AG09309 (cell line): ENCODE data around the gene CCND1.

ENCODE experiments used
- DNase-seq: peaks from one replicate; pipeline ENCODE4 v3.0.0-alpha.2; 2010; ENCODE audit warnings: low read depth
- H3K4me3 ChIP-seq: 2 replicates; pipeline ENCODE4 v1.5.1; 2011; ENCODE audit warnings: mild to moderate bottlenecking, low read depth, low read length, moderate library complexity; ENCODE audit not compliant: control insufficient read depth
- TF ChIP-seq, protein P1 (sequence below): IDR thresholded peaks from 2 replicates; pipeline ENCODE4 v1.5.1; 2011; ENCODE audit warnings: mild to moderate bottlenecking, low read depth, low read length, inconsistent platforms; ENCODE audit not compliant: insufficient read depth, control insufficient read depth; ENCODE audit errors: missing control alignments

Gene CCND1

DNA sequence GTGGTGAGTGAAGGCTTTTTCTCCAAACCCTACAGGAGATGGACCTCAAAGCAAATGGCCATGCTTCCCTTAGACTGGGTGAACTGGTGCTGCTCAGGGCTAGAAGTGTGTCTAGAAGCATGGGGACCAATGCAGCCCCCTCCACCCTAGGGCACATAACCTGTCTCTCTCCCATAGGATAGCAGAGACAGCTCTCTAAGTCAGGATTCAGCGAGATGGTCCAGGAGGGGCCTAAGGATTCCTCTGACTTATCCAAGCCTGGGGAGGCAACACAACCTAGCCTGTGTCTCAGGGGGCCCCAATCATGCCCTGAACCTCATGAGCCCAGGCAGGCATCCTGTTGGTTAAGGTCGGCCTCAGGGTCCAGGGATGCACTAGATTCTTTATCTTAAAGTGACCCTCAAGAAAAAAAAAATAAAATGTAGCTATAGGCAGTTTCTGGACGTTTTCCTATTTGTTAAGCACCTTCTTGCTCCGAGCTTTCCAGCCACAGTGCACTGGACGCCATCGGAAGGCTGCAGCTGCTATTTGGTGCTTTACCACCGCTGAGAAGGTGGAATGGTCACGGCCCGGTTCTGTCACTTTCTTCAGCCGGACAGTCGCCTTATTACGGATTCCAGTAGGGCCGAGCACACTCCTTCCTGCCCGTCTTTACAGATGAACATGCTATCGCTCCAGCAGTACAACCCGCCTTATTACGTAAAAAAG is 5.0 kb upstream of the CCND1 start:
- TF ChIP-seq, protein P1, sequence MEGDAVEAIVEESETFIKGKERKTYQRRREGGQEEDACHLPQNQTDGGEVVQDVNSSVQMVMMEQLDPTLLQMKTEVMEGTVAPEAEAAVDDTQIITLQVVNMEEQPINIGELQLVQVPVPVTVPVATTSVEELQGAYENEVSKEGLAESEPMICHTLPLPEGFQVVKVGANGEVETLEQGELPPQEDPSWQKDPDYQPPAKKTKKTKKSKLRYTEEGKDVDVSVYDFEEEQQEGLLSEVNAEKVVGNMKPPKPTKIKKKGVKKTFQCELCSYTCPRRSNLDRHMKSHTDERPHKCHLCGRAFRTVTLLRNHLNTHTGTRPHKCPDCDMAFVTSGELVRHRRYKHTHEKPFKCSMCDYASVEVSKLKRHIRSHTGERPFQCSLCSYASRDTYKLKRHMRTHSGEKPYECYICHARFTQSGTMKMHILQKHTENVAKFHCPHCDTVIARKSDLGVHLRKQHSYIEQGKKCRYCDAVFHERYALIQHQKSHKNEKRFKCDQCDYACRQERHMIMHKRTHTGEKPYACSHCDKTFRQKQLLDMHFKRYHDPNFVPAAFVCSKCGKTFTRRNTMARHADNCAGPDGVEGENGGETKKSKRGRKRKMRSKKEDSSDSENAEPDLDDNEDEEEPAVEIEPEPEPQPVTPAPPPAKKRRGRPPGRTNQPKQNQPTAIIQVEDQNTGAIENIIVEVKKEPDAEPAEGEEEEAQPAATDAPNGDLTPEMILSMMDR = no peak
- DNase-seq = no peak
- H3K4me3 ChIP-seq = peak overlapping the region; percentile 0

GRCh38 chr11:69636512-69637197 is 4.3 kb upstream of the CCND1 start:
- H3K4me3 ChIP-seq = peak overlapping the region; percentile 35

DNA sequence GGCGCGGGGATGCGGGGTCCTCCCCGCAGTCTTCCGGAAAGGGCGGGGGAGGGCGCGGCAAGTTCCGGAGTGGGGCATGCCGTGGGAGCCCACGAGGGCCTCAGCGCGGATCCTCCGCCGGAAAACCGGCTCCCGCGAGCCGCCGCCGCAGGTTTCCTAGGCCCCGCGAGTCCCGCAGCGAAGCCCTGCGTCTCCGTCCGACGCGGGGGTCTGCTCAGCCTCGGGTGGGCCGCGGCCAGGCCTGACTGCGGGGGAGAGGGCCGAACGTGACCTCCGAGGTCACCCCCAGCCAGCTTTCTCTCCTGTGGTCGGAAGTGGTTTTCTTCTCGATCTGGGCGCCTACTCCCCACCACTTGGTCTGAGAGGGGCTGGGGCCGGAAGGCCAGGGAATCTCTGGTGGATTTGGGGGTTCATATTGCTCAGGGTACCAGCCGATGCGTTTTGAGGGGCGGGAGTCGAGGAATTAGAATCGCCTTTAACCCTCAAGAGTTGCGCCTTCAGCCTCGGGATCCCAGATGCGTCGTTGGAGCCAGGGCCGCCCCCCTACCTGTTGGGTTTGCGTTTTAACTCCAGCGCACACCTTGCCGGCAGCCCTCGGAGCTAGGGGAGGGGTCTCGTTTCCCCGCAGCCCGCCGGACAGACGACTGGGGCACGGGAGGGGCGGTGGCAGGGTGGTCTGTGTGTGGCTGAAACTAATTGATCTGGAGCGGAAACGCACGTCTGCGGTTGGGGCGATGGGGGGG is 3.6 kb upstream of the CCND1 start:
- TF ChIP-seq, protein P1 = no peak
- no peak for DNase-seq
- H3K4me3 ChIP-seq = peak overlapping the region; percentile 73

More at GRCh38 chr11:69636512-69637197, 4.3 kb upstream of the CCND1 start:
- peak; percentile 57 for DNase-seq
- TF ChIP-seq, protein P1 = no peak

- TF ChIP-seq, protein P1 = no peak
- DNase-seq = no peak
- H3K4me3 ChIP-seq = peak overlapping the region; percentile 73
These were observed 2.8 kb upstream of the CCND1 start for GRCh38 chr11:69637941-69638871.

DNA sequence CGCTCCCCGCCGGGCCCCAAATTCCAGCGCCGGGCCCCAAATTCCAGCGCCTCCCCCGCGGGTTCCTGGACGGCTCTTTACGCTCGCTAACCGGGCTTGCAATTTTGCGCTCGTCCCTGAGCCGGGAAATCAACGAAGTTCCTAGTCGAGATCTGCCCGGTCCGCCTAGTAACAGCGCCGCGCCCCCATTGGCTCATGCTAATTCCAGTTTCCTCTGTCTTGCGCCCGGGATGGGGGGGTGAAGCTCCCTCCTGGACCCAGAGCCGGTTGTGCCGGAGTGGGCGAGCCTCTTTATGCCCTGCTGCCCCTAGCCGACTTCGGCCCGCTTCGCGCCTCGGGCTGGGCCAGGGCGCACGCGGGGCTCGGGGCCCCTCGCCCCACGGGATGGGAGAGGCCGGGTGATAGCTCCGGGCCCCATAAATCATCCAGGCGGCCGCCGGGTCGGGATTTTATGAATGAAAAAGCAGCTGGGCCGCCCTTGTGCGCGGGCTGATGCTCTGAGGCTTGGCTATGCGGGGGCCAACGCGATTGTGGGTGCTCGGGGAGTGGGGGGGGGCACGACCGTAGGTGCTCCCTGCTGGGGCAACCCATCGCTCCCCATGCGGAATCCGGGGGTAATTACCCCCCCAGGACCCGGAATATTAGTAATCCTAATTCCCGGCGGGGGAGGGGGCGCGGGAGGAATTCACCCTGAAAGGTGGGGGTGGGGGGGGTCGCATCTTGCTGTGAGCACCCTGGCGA is 1.8 kb upstream of the CCND1 start:
- H3K4me3 ChIP-seq = peak overlapping the region; percentile 73
- TF ChIP-seq, protein P1 = no peak
- peak; percentile 89 for DNase-seq

DNA sequence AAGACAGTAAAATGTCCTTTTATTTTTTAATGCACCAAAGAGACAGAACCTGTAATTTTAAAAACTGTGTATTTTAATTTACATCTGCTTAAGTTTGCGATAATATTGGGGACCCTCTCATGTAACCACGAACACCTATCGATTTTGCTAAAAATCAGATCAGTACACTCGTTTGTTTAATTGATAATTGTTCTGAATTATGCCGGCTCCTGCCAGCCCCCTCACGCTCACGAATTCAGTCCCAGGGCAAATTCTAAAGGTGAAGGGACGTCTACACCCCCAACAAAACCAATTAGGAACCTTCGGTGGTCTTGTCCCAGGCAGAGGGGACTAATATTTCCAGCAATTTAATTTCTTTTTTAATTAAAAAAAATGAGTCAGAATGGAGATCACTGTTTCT is 1.1 kb upstream of the CCND1 start:
- TF ChIP-seq, protein P1 = no peak
- peak overlapping the region; percentile 73 for H3K4me3 ChIP-seq
- no peak for DNase-seq
